Stomach (tissue), 9 donors: ENCODE results near the gene OTULIN. TPM values are rescaled to one million over a fixed set of nuclear protein-coding genes. Genes with fewer than 3 reads are reported as not detected.

Source experiments
- DNase-seq, 2 donors: peaks; one replicate each; pipeline versions ENCODE4 v3.0.0 to v3.0.0-alpha.2; 2013 to 2019
- H3K27ac ChIP-seq, 5 donors: fragments of 200-600 bp in 4 of 5; sonication (generic) in 4 of 5; one replicate each; pipeline ENCODE4 v1.5.1; 2013 to 2019; ENCODE audit warnings: mild to moderate bottlenecking in 1 of 5, moderate library complexity in 1 of 5
- H3K27me3 ChIP-seq, 3 donors: fragments of 200-600 bp; sonication (generic); one replicate each; pipeline ENCODE4 v1.5.1; 2017 to 2019; ENCODE audit warnings: mixed run types in 1 of 3
- H3K36me3 ChIP-seq, 4 donors: fragments of 200-600 bp; sonication (generic); 1 replicate in 3 of 4; 2 replicates in 1 of 4; pipeline ENCODE4 v1.5.1; 2016 to 2019
- H3K4me1 ChIP-seq, 4 donors: fragments of 200-600 bp; sonication (generic); one replicate each; pipeline ENCODE4 v1.5.1; 2016 to 2019
- H3K4me3 ChIP-seq, 4 donors: fragments of 200-600 bp; sonication (generic) in 3 of 4; one replicate each; pipeline ENCODE4 v1.5.1; 2016 to 2019; ENCODE audit warnings: mild to moderate bottlenecking in 1 of 4
- H3K9me3 ChIP-seq, 4 donors: fragments of 200-600 bp; sonication (generic); one replicate each; pipeline ENCODE4 v1.5.1; 2016 to 2019
- EP300 ChIP-seq: sonication (generic); formaldehyde crosslinking; IDR thresholded peaks from one replicate; pipeline ENCODE4 v1.6.1; 2017; ENCODE audit warnings: antibody characterized with exemption
- POLR2A ChIP-seq, 4 donors: fragments of 450-650 bp; IDR thresholded peaks; one replicate each; pipeline ENCODE4 v1.6.1; 2016; ENCODE audit warnings: antibody characterized with exemption in 4 of 4, control low read depth in 2 of 4, mild to moderate bottlenecking in 1 of 4, moderate library complexity in 1 of 4
- POLR2AphosphoS5 ChIP-seq, 3 donors: sonication (generic); formaldehyde crosslinking; IDR thresholded peaks; one replicate each; pipeline ENCODE4 v1.6.1; 2016; ENCODE audit warnings: antibody characterized with exemption in 3 of 3
- WGBS, 5 donors: extraction: QIAGEN DNeasy Blood & Tissue Kit in 3 of 5; methylation state at CpG; one replicate each; pipeline versions ENCODE4 v1.1.5 to v1.1.7; 2013 to 2018; 5-methylcytosine and 5-hydroxymethylcytosine counted together
- intact Hi-C: fragments of 100-400 bp; cut with DNase I; formaldehyde crosslinking; loops from one replicate; pipeline ENCODE4 v1.15.1; 2023; ENCODE audit warnings: low total_unique reads
- polyA plus RNA-seq, 3 donors: library from polyadenylated mRNA; stranded (reverse); fragments of 200-250 nt; gene quantifications; one replicate each; pipeline ENCODE4 v1.2.3, GENCODE V29; 2013
- total RNA-seq, 5 donors: library from RNA; depleted of rRNA; stranded (reverse); fragments of >200 nt; gene quantifications; one replicate each; pipeline versions ENCODE4 v1.1.0 to v1.2.3, GENCODE V29; 2014 to 2016
- TF ChIP-seq, protein P1 (sequence below), 7 experiments: fragments of 450-650 bp in 4 of 7; fragments of 200-600 bp in 3 of 7; sonication (generic) in 3 of 7; IDR thresholded peaks; one replicate each; pipeline ENCODE4 v1.5.1; 2016 to 2019; ENCODE audit warnings: antibody characterized with exemption in 7 of 7, control low read depth in 2 of 7, mild to moderate bottlenecking in 1 of 7
- donor health status: healthy with polysubstance abuse.
- donor health status: Bipolar disorder and iron deficiency.
- donor health status: healthy.

Gene OTULIN
- total and polyA plus RNA-seq, 8 donors, result 2.5 to 47.2 (median 13.7) TPM

DNA sequence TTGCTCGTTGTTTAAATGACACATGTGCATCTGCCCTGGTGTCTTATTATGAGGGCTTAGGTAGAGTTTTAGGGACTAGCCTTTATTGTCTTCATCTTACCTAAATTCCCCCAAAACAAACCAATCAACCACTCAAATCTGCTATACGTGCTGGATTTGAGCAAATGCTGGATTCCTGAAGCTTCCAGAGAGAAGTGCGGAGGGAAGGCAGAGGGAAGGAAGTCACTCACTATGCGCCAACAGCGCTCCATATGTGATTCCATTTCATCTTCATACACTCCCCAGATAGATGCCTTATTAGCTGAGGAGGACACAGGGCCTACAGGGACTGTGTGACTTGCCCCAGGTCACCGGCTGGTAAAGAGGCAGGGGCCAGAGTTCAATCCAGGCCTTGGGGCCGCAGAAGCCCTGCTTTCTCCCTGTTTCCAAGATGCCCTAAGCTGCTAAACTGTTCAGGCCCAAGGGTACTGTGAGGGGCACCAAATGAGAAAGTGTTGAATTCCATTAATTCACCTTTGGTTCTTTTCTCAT is 63.5 kb downstream of the OTULIN start:
- no peak for DNase-seq
- H3K4me1 ChIP-seq, result peaks cover 0 to 16% (median 10%) of the 10 kb centered on the region in 4 donors
- TF ChIP-seq, protein P1, sequence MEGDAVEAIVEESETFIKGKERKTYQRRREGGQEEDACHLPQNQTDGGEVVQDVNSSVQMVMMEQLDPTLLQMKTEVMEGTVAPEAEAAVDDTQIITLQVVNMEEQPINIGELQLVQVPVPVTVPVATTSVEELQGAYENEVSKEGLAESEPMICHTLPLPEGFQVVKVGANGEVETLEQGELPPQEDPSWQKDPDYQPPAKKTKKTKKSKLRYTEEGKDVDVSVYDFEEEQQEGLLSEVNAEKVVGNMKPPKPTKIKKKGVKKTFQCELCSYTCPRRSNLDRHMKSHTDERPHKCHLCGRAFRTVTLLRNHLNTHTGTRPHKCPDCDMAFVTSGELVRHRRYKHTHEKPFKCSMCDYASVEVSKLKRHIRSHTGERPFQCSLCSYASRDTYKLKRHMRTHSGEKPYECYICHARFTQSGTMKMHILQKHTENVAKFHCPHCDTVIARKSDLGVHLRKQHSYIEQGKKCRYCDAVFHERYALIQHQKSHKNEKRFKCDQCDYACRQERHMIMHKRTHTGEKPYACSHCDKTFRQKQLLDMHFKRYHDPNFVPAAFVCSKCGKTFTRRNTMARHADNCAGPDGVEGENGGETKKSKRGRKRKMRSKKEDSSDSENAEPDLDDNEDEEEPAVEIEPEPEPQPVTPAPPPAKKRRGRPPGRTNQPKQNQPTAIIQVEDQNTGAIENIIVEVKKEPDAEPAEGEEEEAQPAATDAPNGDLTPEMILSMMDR (IDR thresholded peaks at IDR 0.05), result no peak
- no peak for TF ChIP-seq POLR2AphosphoS5 (IDR thresholded peaks at IDR 0.05)
- TF ChIP-seq POLR2A (IDR thresholded peaks at IDR 0.05), result no peak
- TF ChIP-seq EP300, result no peak
- intact Hi-C loops, result loop anchor here (5.0 kb wide), 1 partner anchor 284 kb away; no protein-coding TSS in a partner anchor
- no peaks in the 10 kb centered on the region for H3K27me3 ChIP-seq
- no peak overlapping the region for H3K27ac ChIP-seq
- WGBS, 5 donors, result 81 to 89% (median 85%) methylated on average over 7 of the region's 7 CpGs
- no peak overlapping the region for H3K4me3 ChIP-seq
- no peaks in the 10 kb centered on the region for H3K9me3 ChIP-seq
- peaks cover 0 to 38% (median 32%) of the 10 kb centered on the region in 4 donors for H3K36me3 ChIP-seq

DNA sequence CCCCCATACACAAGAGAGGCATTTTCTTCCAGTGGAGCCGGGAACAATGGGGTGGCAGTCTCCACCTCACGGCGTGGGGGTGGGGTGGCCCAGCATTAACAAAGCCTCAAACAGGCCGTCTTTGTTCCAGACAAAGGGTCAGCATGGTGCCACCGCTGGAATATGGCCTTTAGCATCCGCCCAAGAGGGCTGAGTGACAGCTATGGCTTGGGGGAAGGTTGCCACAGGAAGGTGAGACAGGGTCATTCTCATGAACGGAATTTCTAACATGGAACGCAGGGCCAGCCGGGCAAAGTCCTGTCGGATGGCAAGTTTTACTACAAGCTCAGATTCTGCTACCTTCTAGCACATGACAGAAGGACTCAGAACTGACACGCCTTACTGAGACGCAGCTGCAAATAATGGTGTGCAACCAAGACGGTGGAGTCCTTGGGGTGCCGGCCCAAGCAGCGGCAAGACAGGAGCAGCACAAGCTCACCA is 64.0 kb downstream of the OTULIN start:
- WGBS, 5 donors, result 45 to 70% (median 52%) methylated on average over 15 of the region's 15 CpGs
- H3K27ac ChIP-seq, result no peak overlapping the region

DNA sequence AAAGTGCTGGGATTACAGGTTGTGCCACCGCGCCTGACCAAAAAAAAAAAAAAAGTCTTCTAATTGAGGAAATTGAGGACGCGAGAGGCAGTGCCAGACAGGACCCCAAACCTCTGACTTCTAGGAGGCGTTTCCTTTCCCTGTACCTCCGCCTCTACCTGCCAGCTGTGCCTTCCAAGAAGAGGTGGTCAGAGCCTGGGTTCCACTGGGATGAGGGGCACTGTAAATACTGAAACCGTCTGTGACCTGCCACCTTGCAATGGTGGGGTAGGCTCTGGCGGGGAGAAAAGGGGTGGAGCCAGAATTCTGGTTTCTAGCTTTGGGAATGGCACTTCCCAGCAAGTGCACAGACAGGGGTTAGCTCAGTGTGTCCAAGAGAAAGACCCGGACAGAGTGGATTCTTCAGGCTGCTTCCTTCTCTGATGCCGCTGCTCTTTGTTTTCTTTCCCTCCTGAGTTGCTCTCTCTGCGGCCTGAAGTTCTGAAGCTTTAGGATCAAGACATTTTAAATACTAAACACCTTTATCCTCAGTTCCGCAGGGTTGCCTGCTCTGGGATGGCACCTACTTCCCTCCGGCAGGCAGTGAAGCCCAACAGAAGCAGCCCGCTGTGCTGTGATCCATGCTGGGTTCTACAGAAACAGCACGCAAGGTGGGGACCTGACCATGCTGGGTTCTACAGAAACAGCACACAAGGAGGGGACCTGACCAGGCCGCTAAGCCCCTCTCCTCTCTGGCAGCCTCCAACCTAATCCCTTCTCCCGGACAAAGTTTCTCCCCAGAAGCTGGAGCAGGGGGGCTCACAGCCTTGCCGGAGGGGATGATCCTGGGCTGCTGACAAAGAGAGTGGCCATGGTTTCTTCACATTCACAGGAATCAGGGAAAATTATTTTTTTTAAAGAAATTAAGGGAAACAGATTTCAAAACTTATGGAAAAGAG is 65.2 kb downstream of the OTULIN start:
- 94 to 97% (median 96%) methylated on average over 18 of the region's 18 CpGs for WGBS, 5 donors
- Histone ChIP-seq H3K4me3 (no peak overlapping the region), H3K4me1 (peaks cover 0 to 16% (median 10%) of the 10 kb centered on the region in 4 donors), H3K9me3 (no peaks in the 10 kb centered on the region), H3K36me3 (peaks cover 0 to 49% (median 41%) of the 10 kb centered on the region in 4 donors), H3K27ac (no peak overlapping the region), H3K27me3 (no peaks in the 10 kb centered on the region)
- TF ChIP-seq POLR2AphosphoS5 (IDR thresholded peaks at IDR 0.05) (no peak), POLR2A (IDR thresholded peaks at IDR 0.05) (no peak), EP300 (no peak)
- TF ChIP-seq, protein P1 (IDR thresholded peaks at IDR 0.05), result no peak
- DNase-seq, result no peak
- intact Hi-C loops, result loop anchor here (5.0 kb wide), 1 partner anchor 283 kb away; no protein-coding TSS in a partner anchor

More for the DNA sequence above, 64.0 kb downstream of the OTULIN start:
- Histone ChIP-seq H3K9me3 (no peaks in the 10 kb centered on the region), H3K27me3 (no peaks in the 10 kb centered on the region), H3K4me1 (peaks cover 0 to 16% (median 10%) of the 10 kb centered on the region in 4 donors), H3K36me3 (peaks cover 0 to 43% (median 35%) of the 10 kb centered on the region in 4 donors), H3K4me3 (no peak overlapping the region)
- peak in 1 of 2 donors; percentile 61 for DNase-seq
- intact Hi-C loops, result loop anchor here (5.0 kb wide), 1 partner anchor 284 kb away; no protein-coding TSS in a partner anchor
- TF ChIP-seq EP300 (no peak), POLR2A (IDR thresholded peaks at IDR 0.05) (no peak), POLR2AphosphoS5 (IDR thresholded peaks at IDR 0.05) (no peak)
- TF ChIP-seq, protein P1 (IDR thresholded peaks at IDR 0.05), result no peak

DNA sequence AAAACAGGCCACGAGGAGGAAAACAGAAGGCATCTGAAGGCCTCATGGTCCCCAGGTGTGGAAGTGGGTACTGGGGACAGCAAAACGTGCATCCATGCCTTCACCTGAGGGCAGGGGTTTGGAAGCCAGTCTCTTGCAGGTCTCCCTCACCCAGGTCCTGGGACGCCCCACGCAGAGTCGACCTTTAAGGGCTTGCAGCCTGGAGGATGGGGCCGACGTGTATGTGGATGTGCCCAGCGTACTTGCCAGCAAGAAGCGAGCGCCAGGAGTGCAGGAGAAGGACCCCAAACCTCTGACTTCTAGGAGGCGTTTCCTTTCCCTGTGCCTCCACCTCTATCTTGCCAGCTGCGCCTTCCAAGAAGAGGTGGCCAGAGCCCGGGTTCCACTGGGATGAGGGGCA is 65.9 kb downstream of the OTULIN start:
- intact Hi-C loops, result no loop called here
- no peak for DNase-seq
- Histone ChIP-seq H3K36me3 (peaks cover 0 to 41% (median 35%) of the 10 kb centered on the region in 4 donors), H3K4me1 (peaks cover 0 to 16% (median 10%) of the 10 kb centered on the region in 4 donors), H3K9me3 (no peaks in the 10 kb centered on the region), H3K4me3 (no peak overlapping the region), H3K27ac (no peak overlapping the region), H3K27me3 (no peaks in the 10 kb centered on the region)
- TF ChIP-seq POLR2A (IDR thresholded peaks at IDR 0.05) (no peak), POLR2AphosphoS5 (IDR thresholded peaks at IDR 0.05) (no peak), EP300 (no peak)
- TF ChIP-seq, protein P1 (IDR thresholded peaks at IDR 0.05), result no peak
- 78 to 88% (median 85%) methylated on average over 10 to 13 of the region's 13 CpGs for WGBS, 5 donors
